ENCODE data around the gene ACTG1. TPM values are rescaled to one million over a fixed set of nuclear protein-coding genes. Genes with fewer than 3 reads are reported as not detected.

ACTG1 gene
- total RNA-seq, 4 donors from 2014 or later, result 2,372 to 2,875 (median 2,670) TPM

DNA sequence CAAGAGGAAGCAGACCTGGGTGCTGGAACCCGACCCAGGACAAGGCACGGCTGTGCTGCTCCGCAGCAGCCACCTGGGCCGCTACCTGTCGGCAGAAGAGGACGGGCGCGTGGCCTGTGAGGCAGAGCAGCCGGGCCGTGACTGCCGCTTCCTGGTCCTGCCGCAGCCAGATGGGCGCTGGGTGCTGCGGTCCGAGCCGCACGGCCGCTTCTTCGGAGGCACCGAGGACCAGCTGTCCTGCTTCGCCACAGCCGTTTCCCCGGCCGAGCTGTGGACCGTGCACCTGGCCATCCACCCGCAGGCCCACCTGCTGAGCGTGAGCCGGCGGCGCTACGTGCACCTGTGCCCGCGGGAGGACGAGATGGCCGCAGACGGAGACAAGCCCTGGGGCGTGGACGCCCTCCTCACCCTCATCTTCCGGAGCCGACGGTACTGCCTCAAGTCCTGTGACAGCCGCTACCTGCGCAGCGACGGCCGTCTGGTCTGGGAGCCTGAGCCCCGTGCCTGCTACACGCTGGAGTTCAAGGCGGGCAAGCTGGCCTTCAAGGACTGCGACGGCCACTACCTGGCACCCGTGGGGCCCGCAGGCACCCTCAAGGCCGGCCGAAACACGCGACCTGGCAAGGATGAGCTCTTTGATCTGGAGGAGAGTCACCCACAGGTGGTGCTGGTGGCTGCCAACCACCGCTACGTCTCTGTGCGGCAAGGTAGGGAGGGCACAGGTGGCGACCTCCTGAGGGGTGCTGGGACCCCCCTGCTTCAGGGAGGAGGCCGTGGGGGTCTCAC lies 16.2 kb upstream of the ACTG1 start:
- TF ChIP-seq, protein P1, sequence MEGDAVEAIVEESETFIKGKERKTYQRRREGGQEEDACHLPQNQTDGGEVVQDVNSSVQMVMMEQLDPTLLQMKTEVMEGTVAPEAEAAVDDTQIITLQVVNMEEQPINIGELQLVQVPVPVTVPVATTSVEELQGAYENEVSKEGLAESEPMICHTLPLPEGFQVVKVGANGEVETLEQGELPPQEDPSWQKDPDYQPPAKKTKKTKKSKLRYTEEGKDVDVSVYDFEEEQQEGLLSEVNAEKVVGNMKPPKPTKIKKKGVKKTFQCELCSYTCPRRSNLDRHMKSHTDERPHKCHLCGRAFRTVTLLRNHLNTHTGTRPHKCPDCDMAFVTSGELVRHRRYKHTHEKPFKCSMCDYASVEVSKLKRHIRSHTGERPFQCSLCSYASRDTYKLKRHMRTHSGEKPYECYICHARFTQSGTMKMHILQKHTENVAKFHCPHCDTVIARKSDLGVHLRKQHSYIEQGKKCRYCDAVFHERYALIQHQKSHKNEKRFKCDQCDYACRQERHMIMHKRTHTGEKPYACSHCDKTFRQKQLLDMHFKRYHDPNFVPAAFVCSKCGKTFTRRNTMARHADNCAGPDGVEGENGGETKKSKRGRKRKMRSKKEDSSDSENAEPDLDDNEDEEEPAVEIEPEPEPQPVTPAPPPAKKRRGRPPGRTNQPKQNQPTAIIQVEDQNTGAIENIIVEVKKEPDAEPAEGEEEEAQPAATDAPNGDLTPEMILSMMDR (IDR thresholded peaks at IDR 0.05), result no peak
- TF ChIP-seq POLR2A (IDR thresholded peaks at IDR 0.05), result no peak
- TF ChIP-seq EP300 (IDR thresholded peaks at IDR 0.05), result no peak
- 86 to 87% methylated on average over 7 to 40 of the region's 62 CpGs for WGBS, 2 donors
- Histone ChIP-seq H3K9me3 (no peaks in the 10 kb centered on the region), H3K27me3 (peaks cover 0 to 53% of the 10 kb centered on the region in 2 donors), H3K36me3 (no peaks in the 10 kb centered on the region), H3K4me1 (peaks cover 0 to 9% (median 0%) of the 10 kb centered on the region in 4 donors), H3K4me3 (no peak overlapping the region), H3K27ac (no peak overlapping the region)
- no peak for DNase-seq (ENCODE audit: low spot score in 2 of 2)

DNA sequence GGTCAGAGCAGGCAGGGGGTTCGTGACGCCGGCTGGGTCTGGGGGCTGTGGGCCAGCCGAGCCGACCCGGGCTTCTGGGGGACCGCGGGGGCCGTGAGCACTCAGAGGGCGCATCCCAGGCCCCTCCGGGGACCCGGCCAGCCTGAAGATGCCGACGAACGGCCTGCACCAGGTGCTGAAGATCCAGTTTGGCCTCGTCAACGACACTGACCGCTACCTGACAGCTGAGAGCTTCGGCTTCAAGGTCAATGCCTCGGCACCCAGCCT lies 15.7 kb upstream of the ACTG1 start:
- TF ChIP-seq EP300 (IDR thresholded peaks at IDR 0.05), result no peak
- Histone ChIP-seq H3K36me3 (no peaks in the 10 kb centered on the region), H3K4me3 (no peak overlapping the region), H3K27ac (no peak overlapping the region), H3K27me3 (peaks cover 0 to 58% of the 10 kb centered on the region in 2 donors), H3K4me1 (peaks cover 0 to 14% (median 0%) of the 10 kb centered on the region in 4 donors), H3K9me3 (no peaks in the 10 kb centered on the region)
- 57 to 66% methylated on average over 14 to 17 of the region's 20 CpGs for WGBS, 2 donors
- no peak for DNase-seq (ENCODE audit: low spot score in 2 of 2)

GRCh38 chr17:81527591-81528383 lies 15.2 kb upstream of the ACTG1 start, which contains the start of gene FSCN2:
TSS of gene FSCN2 (plus strand) at chr17:81528377. CDS start at chr17:81528532, 155 bp downstream.
- TF ChIP-seq, protein P1 (IDR thresholded peaks at IDR 0.05), result peak in 1 of 5 experiments; percentile 11
- no peak for TF ChIP-seq EP300 (IDR thresholded peaks at IDR 0.05)
- TF ChIP-seq POLR2A (IDR thresholded peaks at IDR 0.05), result no peak
- peaks cover 0 to 18% (median 0%) of the 10 kb centered on the region in 4 donors for H3K4me1 ChIP-seq
- no peak for DNase-seq (ENCODE audit: low spot score in 2 of 2)
- peaks cover 0 to 63% of the 10 kb centered on the region in 2 donors for H3K27me3 ChIP-seq
- no peak within 1 kb of the TSS for H3K4me3 ChIP-seq
- no peaks in the 10 kb centered on the region for H3K36me3 ChIP-seq
- no peaks in the 10 kb centered on the region for H3K9me3 ChIP-seq
- 24 to 27% methylated on average over 18 to 39 of the region's 42 CpGs for WGBS, 2 donors
- H3K27ac ChIP-seq, result no peak within 1 kb of the TSS

DNA sequence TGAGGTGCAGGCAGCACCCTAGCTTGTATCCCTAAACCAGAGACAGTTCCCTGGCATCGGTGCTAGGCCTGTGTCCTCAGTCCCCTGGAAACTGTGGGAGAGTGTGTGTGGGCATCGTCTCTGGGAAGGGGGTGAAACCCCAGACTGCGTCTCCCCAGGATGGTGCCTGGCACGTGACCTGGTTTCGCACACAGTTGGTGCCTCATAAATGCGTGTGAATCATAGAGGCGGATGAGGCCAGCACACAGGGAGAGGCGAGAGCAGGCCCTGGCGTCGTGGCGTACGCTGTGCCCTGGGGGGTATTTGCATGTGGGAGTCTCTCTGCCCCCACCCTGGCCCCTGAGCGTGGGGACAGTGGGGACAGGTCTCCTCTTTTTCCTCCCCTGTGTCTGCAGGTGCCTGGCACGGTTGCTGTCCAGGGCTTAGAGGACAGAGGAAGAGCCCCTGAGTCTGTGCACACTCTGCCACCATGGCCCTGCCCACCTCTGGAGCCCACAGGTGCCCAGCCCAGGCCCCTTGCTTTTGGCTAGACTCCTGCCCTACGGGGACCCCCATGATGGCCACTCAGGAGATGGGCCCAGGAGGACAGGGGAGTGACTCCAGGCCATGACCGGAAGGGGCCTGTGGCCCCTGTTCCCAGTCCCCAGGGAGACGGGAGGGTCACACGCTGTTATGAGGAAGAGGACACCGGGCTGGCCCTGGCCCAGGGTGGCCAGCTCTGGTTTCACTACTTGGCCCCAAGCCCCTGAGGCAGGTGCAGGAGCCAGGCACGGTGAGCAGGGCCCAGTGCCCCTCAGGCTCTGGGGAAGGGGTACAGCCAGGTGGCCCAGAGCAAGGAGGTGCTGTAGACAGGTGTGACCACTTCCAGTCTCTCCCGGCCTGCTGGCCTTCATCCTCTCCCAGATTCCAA lies 14.3 kb upstream of the ACTG1 start:
- no peak for DNase-seq (ENCODE audit: low spot score in 2 of 2)
- Histone ChIP-seq H3K36me3 (no peaks in the 10 kb centered on the region), H3K9me3 (no peaks in the 10 kb centered on the region), H3K27me3 (peaks cover 0 to 66% of the 10 kb centered on the region in 2 donors), H3K27ac (no peak overlapping the region), H3K4me3 (no peak overlapping the region), H3K4me1 (peaks cover 0 to 18% (median 0%) of the 10 kb centered on the region in 4 donors)
- WGBS, 2 donors, result 82 to 92% methylated on average over 18 to 20 of the region's 21 CpGs
- TF ChIP-seq EP300 (IDR thresholded peaks at IDR 0.05), result no peak
- TF ChIP-seq, protein P1 (IDR thresholded peaks at IDR 0.05), result no peak
- no peak for TF ChIP-seq POLR2A (IDR thresholded peaks at IDR 0.05)

GRCh38 chr17:81524865-81525159 lies 12.2 kb upstream of the ACTG1 start:
- peaks cover 0 to 19% (median under 1%) of the 10 kb centered on the region in 4 donors for H3K4me1 ChIP-seq
- no peaks in the 10 kb centered on the region for H3K9me3 ChIP-seq
- H3K4me3 ChIP-seq, result no peak overlapping the region
- DNase-seq (ENCODE audit: low spot score in 2 of 2), result no peak
- no peak overlapping the region for H3K27ac ChIP-seq
- peaks cover 0 to 66% of the 10 kb centered on the region in 2 donors for H3K27me3 ChIP-seq
- TF ChIP-seq EP300 (IDR thresholded peaks at IDR 0.05), result no peak
- TF ChIP-seq, protein P1 (IDR thresholded peaks at IDR 0.05), result no peak
- no peak for TF ChIP-seq POLR2A (IDR thresholded peaks at IDR 0.05)
- no peaks in the 10 kb centered on the region for H3K36me3 ChIP-seq
- WGBS, 2 donors, result 81 to 87% methylated on average over 7 to 8 of the region's 8 CpGs
